H1 (cell line): Measurements from ENCODE around the gene TFF2. TPM values are rescaled to one million over a fixed set of nuclear protein-coding genes. Genes with fewer than 3 reads are reported as not detected.
A peak's percentile ranks its signal among the peaks of the same experiment; 100 is the strongest.

Source experiments
- CTCF ChIA-PET: fragments of 300-600 bp; sonication (Branson Sonifier 250); formaldehyde crosslinking; loops from one replicate; lab custom pipeline; 2021; ENCODE audit not compliant: partially characterized antibody; lab: Charles Lee
- POLR2A ChIA-PET: fragments of 300-600 bp; sonication (Branson Sonifier 250); formaldehyde crosslinking; loops from one replicate; lab custom pipeline; 2021; ENCODE audit warnings: inconsistent platforms; ENCODE audit not compliant: partially characterized antibody; lab: Charles Lee
- DNase-seq, 2 experiments: peaks; one replicate each; pipeline versions ENCODE4 v3.0.0 to v3.0.0-alpha.2; 2010 to 2022; ENCODE audit warnings: low spot score in 2 of 2, low read depth in 1 of 2, mixed read lengths in 1 of 2
- FAIRE-seq: peaks from 2 replicates; lab custom pipeline; 2011; peaks lifted over from hg19 to GRCh38; lab: Jason Lieb, UNC
- H2AFZ ChIP-seq: 2 replicates; pipeline ENCODE4 v1.8.1; 2012; ENCODE audit warnings: low read length, inconsistent platforms
- H2AK5ac ChIP-seq: 2 replicates; pipeline ENCODE4 v1.6.1; 2013; ENCODE audit warnings: low read depth, low read length
- H2BK120ac ChIP-seq: replicated peaks from 2 replicates; pipeline ENCODE3; 2013; ENCODE audit warnings: low read depth, low read length, inconsistent platforms
- H2BK12ac ChIP-seq: 2 replicates; pipeline ENCODE4 v1.6.1; 2013; ENCODE audit warnings: low read depth, low read length
- H2BK15ac ChIP-seq: 2 replicates; pipeline ENCODE4 v1.6.1; 2013; ENCODE audit warnings: low read length
- H2BK20ac ChIP-seq: 2 replicates; pipeline ENCODE4 v1.6.1; 2013; ENCODE audit warnings: low read length
- H2BK5ac ChIP-seq: 2 replicates; pipeline ENCODE4 v1.6.1; 2013; ENCODE audit warnings: low read depth, low read length
- H3K14ac ChIP-seq: 2 replicates; pipeline ENCODE4 v1.6.1; 2013; ENCODE audit warnings: inconsistent platforms; ENCODE audit not compliant: insufficient read length
- H3K18ac ChIP-seq: 2 replicates; pipeline ENCODE4 v1.6.1; 2013; ENCODE audit warnings: low read length; ENCODE audit errors: extremely low read depth
- H3K23ac ChIP-seq: 2 replicates; pipeline ENCODE4 v1.6.1; 2013; ENCODE audit warnings: inconsistent platforms; ENCODE audit not compliant: insufficient read length
- H3K23me2 ChIP-seq: 2 replicates; pipeline ENCODE4 v1.6.1; 2013; ENCODE audit warnings: low read depth, low read length
- H3K27ac ChIP-seq: 2 replicates; pipeline ENCODE4 v1.6.1; 2011; ENCODE audit warnings: low read depth, low read length, inconsistent platforms
- H3K27me3 ChIP-seq, 4 experiments: replicated peaks in 1 of 4; 1 replicate in 1 of 4; 2 replicates in 3 of 4; pipeline versions ENCODE4 v1.6.1 to v1.8.1; 2011 to 2013; ENCODE audit warnings: low read length in 3 of 4, mild to moderate bottlenecking in 3 of 4, inconsistent platforms in 2 of 4, mixed read lengths in 2 of 4, moderate library complexity in 1 of 4; ENCODE audit not compliant: control insufficient read depth in 3 of 4, insufficient read depth in 3 of 4; ENCODE audit errors: extremely low read depth in 1 of 4
- H3K36me3 ChIP-seq, 4 experiments: 2 replicates each; pipeline versions ENCODE4 v1.6.1 to v1.8.1; 2011 to 2013; ENCODE audit warnings: mild to moderate bottlenecking in 4 of 4, low read length in 3 of 4, moderate library complexity in 2 of 4, control low read depth in 1 of 4, inconsistent platforms in 1 of 4; ENCODE audit not compliant: insufficient read depth in 4 of 4, control insufficient read depth in 2 of 4
- H3K4ac ChIP-seq: replicated peaks from 2 replicates; pipeline ENCODE3; 2013; ENCODE audit warnings: low read length, low read depth, mixed read lengths, inconsistent platforms; ENCODE audit not compliant: insufficient read length
- H3K4me1 ChIP-seq, 4 experiments: replicated peaks in 1 of 4; 1 replicate in 1 of 4; 2 replicates in 3 of 4; pipeline versions ENCODE4 v1.6.1 to v1.8.1; 2011 to 2013; ENCODE audit warnings: low read length in 3 of 4, inconsistent platforms in 2 of 4, mixed read lengths in 1 of 4; ENCODE audit not compliant: insufficient read depth in 4 of 4, control insufficient read depth in 3 of 4
- H3K4me2 ChIP-seq, 2 experiments: 2 replicates each; pipeline versions ENCODE4 v1.6.1 to v1.8.1; 2011 to 2013; ENCODE audit warnings: low read depth in 2 of 2, low read length in 2 of 2, control low read depth in 1 of 2, inconsistent platforms in 1 of 2, mild to moderate bottlenecking in 1 of 2; ENCODE audit not compliant: insufficient read depth in 1 of 2
- H3K4me3 ChIP-seq, 4 experiments: fragments of 200-600, 300-600 bp in 1 of 4; sonication (generic), shearing (Covaris generic), sonication (Bioruptor Twin) in 1 of 4; 2 replicates each; pipeline versions ENCODE4 v1.5.1 to v1.8.1; 2011 to 2016; ENCODE audit warnings: low read length in 4 of 4, low read depth in 3 of 4, control low read depth in 2 of 4, inconsistent platforms in 2 of 4, mild to moderate bottlenecking in 2 of 4, mixed read lengths in 1 of 4, moderate library complexity in 1 of 4; ENCODE audit not compliant: insufficient read depth in 2 of 4; ENCODE audit errors: extremely low read depth in 1 of 4
- H3K56ac ChIP-seq: replicated peaks from 2 replicates; pipeline ENCODE3; 2013; ENCODE audit warnings: low read depth, mild to moderate bottlenecking, mixed read lengths, low read length, inconsistent platforms; ENCODE audit not compliant: insufficient read length
- H3K79me1 ChIP-seq: 2 replicates; pipeline ENCODE4 v1.6.1; 2013; ENCODE audit warnings: low read depth, low read length, control low read depth
- H3K79me2 ChIP-seq, 2 experiments: 2 replicates each; pipeline versions ENCODE4 v1.6.1 to v1.8.1; 2012 to 2013; ENCODE audit warnings: low read length in 2 of 2, mild to moderate bottlenecking in 2 of 2, inconsistent platforms in 1 of 2; ENCODE audit not compliant: insufficient read depth in 2 of 2, control insufficient read depth in 1 of 2
- H3K9ac ChIP-seq, 4 experiments: replicated peaks in 1 of 4; 1 replicate in 1 of 4; 2 replicates in 3 of 4; pipeline versions ENCODE4 v1.6.1 to v1.8.1; 2011 to 2013; ENCODE audit warnings: low read depth in 3 of 4, low read length in 3 of 4, control low read depth in 2 of 4, mild to moderate bottlenecking in 2 of 4, moderate library complexity in 2 of 4, inconsistent platforms in 1 of 4; ENCODE audit errors: extremely low read depth in 1 of 4
- H3K9me3 ChIP-seq, 2 experiments: 2 replicates each; pipeline versions ENCODE4 v1.6.1 to v1.8.1; 2012 to 2013; ENCODE audit warnings: mild to moderate bottlenecking in 2 of 2, moderate library complexity in 2 of 2, control low read depth in 1 of 2, inconsistent platforms in 1 of 2, low read depth in 1 of 2, low read length in 1 of 2, mixed read lengths in 1 of 2; ENCODE audit not compliant: insufficient read depth in 2 of 2
- H4K20me1 ChIP-seq, 2 experiments: replicated peaks in 1 of 2; 2 replicates each; pipeline versions ENCODE3 to v1.8.1; 2011 to 2013; ENCODE audit warnings: inconsistent platforms in 2 of 2, low read length in 2 of 2, mild to moderate bottlenecking in 1 of 2; ENCODE audit not compliant: insufficient read depth in 2 of 2, control insufficient read depth in 1 of 2
- H4K5ac ChIP-seq: 2 replicates; pipeline ENCODE4 v1.6.1; 2013; ENCODE audit warnings: low read length, low read depth, mixed read lengths, inconsistent platforms; ENCODE audit not compliant: insufficient read length
- H4K8ac ChIP-seq: 2 replicates; pipeline ENCODE4 v1.8.0; 2013; ENCODE audit warnings: mild to moderate bottlenecking, moderate library complexity, low read length, inconsistent platforms; ENCODE audit not compliant: insufficient read depth; ENCODE audit errors: extremely low read depth
- H4K91ac ChIP-seq: replicated peaks from 2 replicates; pipeline ENCODE3; 2013; ENCODE audit warnings: low read length, mixed read lengths, inconsistent platforms; ENCODE audit not compliant: insufficient read length
- CBX5 ChIP-seq: fragments of 300-800, 300-1000 bp; sonication (generic); IDR thresholded peaks from 2 replicates; pipeline ENCODE4 v1.7.1; 2016; ENCODE audit warnings: antibody characterized with exemption, low read length, low read depth
- HDAC2 ChIP-seq, 2 experiments: fragments of 300-600 bp in 1 of 2; sonication (generic) in 1 of 2; IDR thresholded peaks; 2 replicates each; pipeline ENCODE4 v1.6.1; 2011 to 2012; ENCODE audit warnings: low read depth in 2 of 2, low read length in 2 of 2, mild to moderate bottlenecking in 2 of 2, moderate library complexity in 2 of 2, borderline replicate concordance in 1 of 2, inconsistent platforms in 1 of 2
- SIRT6 ChIP-seq: IDR thresholded peaks from one replicate; pipeline ENCODE4 v1.7.1; 2012; ENCODE audit warnings: low read length, inconsistent platforms
- SP4 ChIP-seq: IDR thresholded peaks from 2 replicates; pipeline ENCODE4 v1.6.1; 2012; ENCODE audit warnings: low read length, inconsistent platforms
- TCF12 ChIP-seq: IDR thresholded peaks from 2 replicates; pipeline ENCODE4 v1.6.1; 2011; ENCODE audit warnings: low read depth, mild to moderate bottlenecking, low read length
- YY1 ChIP-seq: IDR thresholded peaks from 2 replicates; pipeline ENCODE4 v1.6.1; 2011; ENCODE audit warnings: low read depth, mild to moderate bottlenecking, low read length
- WGBS, 2 experiments: shearing (Covaris generic) in 1 of 2; methylation state at CpG; one replicate each; pipeline versions ENCODE4 v1.1.6 to v1.1.7; 2013 to 2015; ENCODE audit warnings: low lambda C conversion rate in 2 of 2, mixed read lengths in 2 of 2, inconsistent platforms in 1 of 2, low coverage in 1 of 2, missing lambda C conversion rate in 1 of 2; ENCODE audit not compliant: insufficient replicate concordance in 2 of 2, insufficient coverage in 1 of 2, insufficient read length in 1 of 2; ENCODE audit errors: extremely low coverage in 1 of 2, missing lambda C conversion rate in 1 of 2; 5-methylcytosine and 5-hydroxymethylcytosine counted together
- polyA plus RNA-seq, 7 experiments: library from polyadenylated mRNA; depleted of rRNA in 3 of 7; stranded (reverse) in 5 of 7; unstranded in 2 of 7; fragments of >200 nt in 5 of 7; fragments of 200-250 nt in 2 of 7; gene quantifications; 1 replicate in 5 of 7; 2 replicates in 1 of 7; 4 replicates in 1 of 7; pipeline versions ENCODE4 v1.2.1 to v1.2.3, GENCODE V29; 2011 to 2013; ENCODE audit warnings: missing spikeins in 2 of 7, mixed read lengths in 2 of 7
- total RNA-seq: library from RNA; stranded (reverse); fragmentation: NEBNext Ultra II Directional; extraction: Animal tissue kit (Norgen Biotek cat#: 25700); gene quantifications from 2 replicates; pipeline ENCODE4 v1.2.1, GENCODE V29; 2021
- TF ChIP-seq, protein P1 (sequence below), 3 experiments: IDR thresholded peaks; 1 replicate in 2 of 3; 2 replicates in 1 of 3; pipeline versions ENCODE4 v1.5.1 to v1.6.1; 2011; ENCODE audit warnings: low read length in 3 of 3, mild to moderate bottlenecking in 3 of 3, inconsistent platforms in 2 of 3, low read depth in 1 of 3, moderate library complexity in 1 of 3; ENCODE audit not compliant: insufficient read depth in 1 of 3; ENCODE audit errors: control extremely low read depth in 1 of 3
- TF ChIP-seq, protein P2 (sequence below): IDR thresholded peaks from 2 replicates; pipeline ENCODE4 v1.6.1; 2012; ENCODE audit warnings: inconsistent platforms
- TF ChIP-seq, protein P3 (sequence below): IDR thresholded peaks from 2 replicates; pipeline ENCODE4 v1.6.1; 2012; ENCODE audit warnings: low read length, inconsistent platforms

TFF2 gene
- total and polyA plus RNA-seq, 2 of the 8 experiments (the other 6 are each of a cell fraction or from before 2014, with no cell fraction given), result not detected

- H3K18ac ChIP-seq, result no peak overlapping the region
- FAIRE-seq (no peak), DNase-seq (no peak)
- ChIA-PET CTCF (interaction anchor here (1.0 to 5.0 kb wide), 11 partner anchors 9 to 107 kb away, joined by 3 to 28 read pairs (median 6); no protein-coding TSS in a partner anchor), POLR2A (interaction anchor here (1.1 kb wide), 1 partner anchor 14 kb away, joined by 3 read pairs; no protein-coding TSS in a partner anchor)
- no peak overlapping the region for H2AK5ac ChIP-seq
- no peaks in the 10 kb centered on the region for H4K20me1 ChIP-seq
- no peaks in the 10 kb centered on the region for H3K36me3 ChIP-seq
- H2BK120ac ChIP-seq, result no peak overlapping the region
- H3K79me1 ChIP-seq, result no peaks in the 10 kb centered on the region; the same call in 1 of the 2 replicates
- no peak overlapping the region for H4K91ac ChIP-seq
- H4K5ac ChIP-seq, result no peak overlapping the region
- no peak overlapping the region for H3K56ac ChIP-seq
- no peak overlapping the region for H3K4me3 ChIP-seq
- H3K4ac ChIP-seq, result no peak overlapping the region
- H3K9me3 ChIP-seq, result peaks cover 8 to 9% of the 10 kb centered on the region in 2 experiments
- H3K27me3 ChIP-seq, result no peaks in the 10 kb centered on the region
- no peak overlapping the region for H2BK12ac ChIP-seq
- H2AFZ ChIP-seq, result no peak overlapping the region
- no peak overlapping the region for H3K4me2 ChIP-seq
- H3K9ac ChIP-seq, result no peak overlapping the region
- no peak overlapping the region for H3K27ac ChIP-seq
- WGBS, 2 experiments, result 62% methylated on average over 2 of the region's 2 CpGs; no CpG with 5 or more reads in 1 of the 2 experiments
- H2BK15ac ChIP-seq, result no peak overlapping the region
- no peaks in the 10 kb centered on the region for H3K79me2 ChIP-seq
- no peak overlapping the region for H2BK20ac ChIP-seq
- no peak overlapping the region for H4K8ac ChIP-seq
- no peak overlapping the region for H3K23ac ChIP-seq
- no peak overlapping the region for H3K14ac ChIP-seq
- H3K23me2 ChIP-seq, result no peaks in the 10 kb centered on the region
- H3K4me1 ChIP-seq, result no peaks in the 10 kb centered on the region
- H2BK5ac ChIP-seq, result no peak overlapping the region
- TF ChIP-seq CBX5 (no peak), YY1 (no peak), HDAC2 (IDR thresholded peaks at IDR 0.05; ENCODE audit: borderline replicate concordance in 1 of 2, low read depth in 2 of 2, low read length in 2 of 2) (peak in 1 of 2 experiments; percentile 83; a peak in 1 of 4 replicates), SIRT6 (no peak), TCF12 (no peak), SP4 (no peak)
- TF ChIP-seq, protein P1, sequence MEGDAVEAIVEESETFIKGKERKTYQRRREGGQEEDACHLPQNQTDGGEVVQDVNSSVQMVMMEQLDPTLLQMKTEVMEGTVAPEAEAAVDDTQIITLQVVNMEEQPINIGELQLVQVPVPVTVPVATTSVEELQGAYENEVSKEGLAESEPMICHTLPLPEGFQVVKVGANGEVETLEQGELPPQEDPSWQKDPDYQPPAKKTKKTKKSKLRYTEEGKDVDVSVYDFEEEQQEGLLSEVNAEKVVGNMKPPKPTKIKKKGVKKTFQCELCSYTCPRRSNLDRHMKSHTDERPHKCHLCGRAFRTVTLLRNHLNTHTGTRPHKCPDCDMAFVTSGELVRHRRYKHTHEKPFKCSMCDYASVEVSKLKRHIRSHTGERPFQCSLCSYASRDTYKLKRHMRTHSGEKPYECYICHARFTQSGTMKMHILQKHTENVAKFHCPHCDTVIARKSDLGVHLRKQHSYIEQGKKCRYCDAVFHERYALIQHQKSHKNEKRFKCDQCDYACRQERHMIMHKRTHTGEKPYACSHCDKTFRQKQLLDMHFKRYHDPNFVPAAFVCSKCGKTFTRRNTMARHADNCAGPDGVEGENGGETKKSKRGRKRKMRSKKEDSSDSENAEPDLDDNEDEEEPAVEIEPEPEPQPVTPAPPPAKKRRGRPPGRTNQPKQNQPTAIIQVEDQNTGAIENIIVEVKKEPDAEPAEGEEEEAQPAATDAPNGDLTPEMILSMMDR (IDR thresholded peaks at IDR 0.05; ENCODE audit: control extremely low read depth in 1 of 3, insufficient read depth in 1 of 3, low read depth in 1 of 3, low read length in 3 of 3), result peak; percentile 60 to 70 (median 66)
- TF ChIP-seq, protein P2, sequence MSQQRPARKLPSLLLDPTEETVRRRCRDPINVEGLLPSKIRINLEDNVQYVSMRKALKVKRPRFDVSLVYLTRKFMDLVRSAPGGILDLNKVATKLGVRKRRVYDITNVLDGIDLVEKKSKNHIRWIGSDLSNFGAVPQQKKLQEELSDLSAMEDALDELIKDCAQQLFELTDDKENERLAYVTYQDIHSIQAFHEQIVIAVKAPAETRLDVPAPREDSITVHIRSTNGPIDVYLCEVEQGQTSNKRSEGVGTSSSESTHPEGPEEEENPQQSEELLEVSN, result no peak
- TF ChIP-seq, protein P3, sequence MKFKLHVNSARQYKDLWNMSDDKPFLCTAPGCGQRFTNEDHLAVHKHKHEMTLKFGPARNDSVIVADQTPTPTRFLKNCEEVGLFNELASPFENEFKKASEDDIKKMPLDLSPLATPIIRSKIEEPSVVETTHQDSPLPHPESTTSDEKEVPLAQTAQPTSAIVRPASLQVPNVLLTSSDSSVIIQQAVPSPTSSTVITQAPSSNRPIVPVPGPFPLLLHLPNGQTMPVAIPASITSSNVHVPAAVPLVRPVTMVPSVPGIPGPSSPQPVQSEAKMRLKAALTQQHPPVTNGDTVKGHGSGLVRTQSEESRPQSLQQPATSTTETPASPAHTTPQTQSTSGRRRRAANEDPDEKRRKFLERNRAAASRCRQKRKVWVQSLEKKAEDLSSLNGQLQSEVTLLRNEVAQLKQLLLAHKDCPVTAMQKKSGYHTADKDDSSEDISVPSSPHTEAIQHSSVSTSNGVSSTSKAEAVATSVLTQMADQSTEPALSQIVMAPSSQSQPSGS, result no peak
Observed at GRCh38 chr21:42360317-42360716, 9.5 kb upstream of the TFF2 start.
